HepG2 (cell line): ENCODE results near the gene MUC6. TPM values are rescaled to one million over a fixed set of nuclear protein-coding genes. Genes with fewer than 3 reads are reported as not detected.
A peak's percentile ranks its signal among the peaks of the same experiment; 100 is the strongest.

Experiments
- ATAC-seq: fragments of 200-7000 bp; cut with Tn5 transposase; 3 replicates; pipeline ENCODE4 v1.9.1; 2020; ENCODE audit warnings: mild to moderate bottlenecking, moderate library complexity
- BruUV-seq: library from RNA; stranded (reverse); fragments of 400-500 nt; replicated peaks from 2 replicates; lab custom pipeline; 2021; lab: Mats Ljungman, UMichigan
- CTCF ChIA-PET: fragments of 300-600 bp; formaldehyde crosslinking; extraction: SDS; loops from one replicate; lab custom pipeline; 2021; ENCODE audit warnings: low total read pairs, inconsistent platforms, low intra/inter-chr PET ratio; lab: Yijun Ruan, JAX
- POLR2A ChIA-PET: fragments of 350-600 bp; sonication (Branson Sonifier 250); formaldehyde crosslinking; loops from one replicate; lab custom pipeline; 2020; ENCODE audit warnings: antibody characterized with exemption, inconsistent platforms; lab: Yijun Ruan, JAX
- DNase-seq: peaks from one replicate; pipeline ENCODE4 v3.0.0-alpha.2; 2015; ENCODE audit warnings: low spot score
- FAIRE-seq: peaks from 3 replicates; lab custom pipeline; 2011; peaks lifted over from hg19 to GRCh38; lab: Jason Lieb, UNC
- H2AFZ ChIP-seq: one replicate; pipeline ENCODE4 v1.6.1; 2011; ENCODE audit warnings: low read length, inconsistent platforms
- H3K27ac ChIP-seq: fragments of 300-600 bp; 3 replicates; pipeline ENCODE4 v1.8.0; 2011; ENCODE audit warnings: mixed run types, mild to moderate bottlenecking, mixed read lengths, low read length, inconsistent platforms; ENCODE audit not compliant: insufficient read depth; ENCODE audit errors: extremely low read length
- H3K27me3 ChIP-seq, 2 experiments: fragments of 200-600 bp in 1 of 2; 2 replicates in 1 of 2; 3 replicates in 1 of 2; pipeline versions ENCODE4 v1.6.0 to v1.8.0; 2011; ENCODE audit warnings: low read length in 2 of 2, mild to moderate bottlenecking in 2 of 2, moderate library complexity in 2 of 2, inconsistent platforms in 1 of 2; ENCODE audit not compliant: insufficient read depth in 2 of 2, control insufficient read depth in 1 of 2
- H3K36me3 ChIP-seq, 2 experiments: fragments of 200-600 bp in 1 of 2; replicated peaks in 1 of 2; 2 replicates in 1 of 2; 3 replicates in 1 of 2; pipeline versions ENCODE4 v1.5.1 to v1.8.0; 2011; ENCODE audit warnings: low read length in 2 of 2, inconsistent platforms in 1 of 2; ENCODE audit not compliant: insufficient read depth in 2 of 2, control insufficient read depth in 1 of 2
- H3K4me1 ChIP-seq: 2 replicates; pipeline ENCODE4 v1.5.1; 2012; ENCODE audit warnings: low read length, inconsistent platforms; ENCODE audit not compliant: insufficient read depth
- H3K4me2 ChIP-seq: 2 replicates; pipeline ENCODE4 v1.6.0; 2011; ENCODE audit warnings: low read depth, low read length, inconsistent platforms
- H3K4me3 ChIP-seq, 3 experiments: fragments of 200-600 bp in 1 of 3; sonication (generic), shearing (Covaris generic) in 1 of 3; replicated peaks in 1 of 3; 2 replicates each; pipeline ENCODE4 v1.5.1; 2011 to 2016; ENCODE audit warnings: low read length in 3 of 3, inconsistent platforms in 2 of 3, low read depth in 2 of 3, mild to moderate bottlenecking in 2 of 3, control low read depth in 1 of 3, mixed read lengths in 1 of 3; ENCODE audit not compliant: insufficient read depth in 1 of 3
- H3K79me2 ChIP-seq: one replicate; pipeline ENCODE4 v1.6.1; 2011; ENCODE audit warnings: low read length, inconsistent platforms; ENCODE audit not compliant: insufficient read depth
- H3K9ac ChIP-seq: 2 replicates; pipeline ENCODE4 v1.6.0; 2011; ENCODE audit warnings: mild to moderate bottlenecking, low read depth, low read length, inconsistent platforms; ENCODE audit not compliant: insufficient read depth
- H3K9me3 ChIP-seq: 2 replicates; pipeline ENCODE4 v1.5.1; 2012; ENCODE audit warnings: mild to moderate bottlenecking, low read length
- H4K20me1 ChIP-seq: 2 replicates; pipeline ENCODE4 v1.6.0; 2011; ENCODE audit warnings: inconsistent platforms, mild to moderate bottlenecking, low read length, moderate library complexity; ENCODE audit not compliant: insufficient read depth
- ATF6 ChIP-seq: sonication (generic); formaldehyde crosslinking; conservative IDR thresholded peaks from 2 replicates; pipeline ENCODE4 v1.4.0; 2020; ENCODE audit warnings: missing genetic modification reagents
- ATF7 ChIP-seq, 2 experiments: fragments of 450-650 bp in 1 of 2; sonication (generic) in 1 of 2; formaldehyde crosslinking in 1 of 2; IDR thresholded peaks; 2 replicates each; pipeline versions ENCODE4 v1.4.0 to v1.6.1; 2016 to 2020; ENCODE audit warnings: antibody characterized with exemption in 1 of 2, mild to moderate bottlenecking in 1 of 2, missing genetic modification reagents in 1 of 2
- HHEX ChIP-seq: IDR thresholded peaks from 2 replicates; pipeline ENCODE4 v1.6.1; 2016; ENCODE audit warnings: control low read depth
- RARA ChIP-seq: IDR thresholded peaks from 2 replicates; pipeline ENCODE4 v1.6.1; 2016; ENCODE audit warnings: missing genetic modification reagents, missing compliant biosample characterization
- TBP ChIP-seq: sonication (generic); formaldehyde crosslinking; IDR thresholded peaks from 2 replicates; pipeline ENCODE4 v1.5.0; 2020; ENCODE audit warnings: missing genetic modification reagents
- TCF7 ChIP-seq: sonication (generic); IDR thresholded peaks from 2 replicates; pipeline ENCODE4 v1.6.1; 2016; ENCODE audit warnings: antibody characterized with exemption, low read depth
- U2AF1 ChIP-seq: fragments of 200-400 bp; formaldehyde crosslinking; optimal IDR thresholded peaks from 2 replicates; pipeline ENCODE3; 2017; ENCODE audit warnings: mild to moderate bottlenecking, low read depth, low read length
- ZNF543 ChIP-seq: sonication (generic); formaldehyde crosslinking; IDR thresholded peaks from 2 replicates; pipeline ENCODE4 v1.4.0; 2020; ENCODE audit warnings: mild to moderate bottlenecking, missing genetic modification reagents
- WGBS: methylation state at CpG from one replicate; pipeline ENCODE4 v1.1.6; 2017; ENCODE audit warnings: low lambda C conversion rate; 5-methylcytosine and 5-hydroxymethylcytosine counted together
- in situ Hi-C: cut with HindIII; loops from 2 replicates; pipeline ENCODE4 v1.10.0; 2017; ENCODE audit warnings: low pct_unique_long_range_greater_than_20kb; ENCODE audit not compliant: extremely low pct_ligation_motif_present
- intact Hi-C: fragments of 100-400 bp; cut with micrococcal nuclease; formaldehyde crosslinking; loops from one replicate; pipeline ENCODE4 v1.10.0; 2022; ENCODE audit not compliant: unreplicated experiment
- polyA plus RNA-seq, 8 experiments: library from polyadenylated mRNA; depleted of rRNA in 3 of 8; stranded (reverse) in 7 of 8; unstranded in 1 of 8; fragments of >200 nt; fragmentation: Illumina TruSeq in 4 of 8; extraction: Trizol in 4 of 8; gene quantifications; 2 replicates each; pipeline versions ENCODE4 v1.2.1 to v1.2.3, GENCODE V29; 2011 to 2016; ENCODE audit warnings: low read depth in 4 of 8, missing spikeins in 1 of 8, mixed read lengths in 1 of 8; ENCODE audit not compliant: insufficient read depth in 1 of 8
- total RNA-seq, 5 experiments: library from RNA; depleted of rRNA; stranded (reverse); fragments of >200 nt; fragmentation: Illumina TruSeq; extraction: Trizol; gene quantifications; 2 replicates each; pipeline ENCODE4 v1.2.3, GENCODE V29; 2016; ENCODE audit warnings: low read depth in 1 of 5

The MUC6 gene
- total and polyA plus RNA-seq, 2 of the 13 experiments (the other 11 are each of a cell fraction or from before 2014, with no cell fraction given), result not detected

GRCh38 chr11:1067812-1068496, 31.4 kb upstream of the MUC6 start (continued):
- TF ChIP-seq U2AF1 (no peak), TBP (CRISPR knock-in tag) (no peak), RARA (CRISPR knock-in tag) (0 out of 2 replicates have a peak, but pooled peaks have one; percentile 31), HHEX (CRISPR knock-in tag) (peak; percentile 96), TCF7 (peak; percentile 46; the same call in 1 of the 2 replicates)

- no peak overlapping the region for H3K4me3 ChIP-seq
- no peak overlapping the region for H3K4me2 ChIP-seq
- 0 out of 2 replicates have a peak, but pooled peaks cover 4% of the 10 kb centered on the region for H3K9me3 ChIP-seq
- BruUV-seq, result no TSS peak
- in situ Hi-C loops, result no loop called here
- H3K4me1 ChIP-seq, result peaks cover 21% of the 10 kb centered on the region
- no peak overlapping the region for H3K27ac ChIP-seq
- no peaks in the 10 kb centered on the region for H3K79me2 ChIP-seq
- H4K20me1 ChIP-seq, result no peaks in the 10 kb centered on the region
- H2AFZ ChIP-seq, result no peak overlapping the region
- POLR2A ChIA-PET, result no interaction called here
- peaks cover 6 to 27% of the 10 kb centered on the region in 2 experiments; a peak in 3 of 5 replicates for H3K27me3 ChIP-seq
- no peak for ATAC-seq
- CTCF ChIA-PET, result no interaction called here
- no peak for FAIRE-seq
- no peaks in the 10 kb centered on the region for H3K36me3 ChIP-seq
- whole genome bisulfite sequencing, result 14% methylated on average over 3 of the region's 3 CpGs
- no peak overlapping the region for H3K9ac ChIP-seq
- DNase-seq, result no peak
- TF ChIP-seq ATF6, result no peak
- no peak for TF ChIP-seq ZNF543 (CRISPR knock-in tag)
- peak; percentile 84 for TF ChIP-seq ATF7 (IDR thresholded peaks at IDR 0.05)
- TF ChIP-seq ATF7 (CRISPR knock-in tag; IDR thresholded peaks at IDR 0.05), result no peak
- intact Hi-C loops, result no loop called here
Observed at GRCh38 chr11:1064167-1064566, 27.6 kb upstream of the MUC6 start.
